BLaER1 (cell line): ENCODE measurements around the gene CARD6.
"Not testable (repeated sequence)": the region's sequence is repeated elsewhere in the genome, so short reads cannot be mapped to it uniquely, and the experiment has no call there.

Source experiments
- H3K27ac ChIP-seq: shearing (Covaris generic); formaldehyde crosslinking; 2 replicates; pipeline ENCODE4 v1.8.1; 2022
- H3K27me3 ChIP-seq: shearing (Covaris generic); formaldehyde crosslinking; 2 replicates; pipeline ENCODE4 v1.8.1; 2022
- H3K36me3 ChIP-seq: shearing (Covaris generic); formaldehyde crosslinking; 2 replicates; pipeline ENCODE4 v1.8.1; 2022
- H3K4me1 ChIP-seq: shearing (Covaris generic); formaldehyde crosslinking; 2 replicates; pipeline ENCODE4 v1.8.1; 2022
- H3K4me2 ChIP-seq: shearing (Covaris generic); formaldehyde crosslinking; 2 replicates; pipeline ENCODE4 v1.8.1; 2022
- H3K4me3 ChIP-seq: shearing (Covaris generic); formaldehyde crosslinking; 2 replicates; pipeline ENCODE4 v1.8.1; 2022
- H3K9ac ChIP-seq: shearing (Covaris generic); formaldehyde crosslinking; 2 replicates; pipeline ENCODE4 v1.8.1; 2022
- H3K9me3 ChIP-seq: shearing (Covaris generic); formaldehyde crosslinking; 2 replicates; pipeline ENCODE4 v1.8.1; 2022
- H4K20me1 ChIP-seq: shearing (Covaris generic); formaldehyde crosslinking; 2 replicates; pipeline ENCODE4 v1.8.1; 2022
- Cebpa-rat ChIP-seq: shearing (Covaris generic); IDR thresholded peaks from 2 replicates; pipeline ENCODE4 v1.8.1; 2022

CARD6 gene

DNA sequence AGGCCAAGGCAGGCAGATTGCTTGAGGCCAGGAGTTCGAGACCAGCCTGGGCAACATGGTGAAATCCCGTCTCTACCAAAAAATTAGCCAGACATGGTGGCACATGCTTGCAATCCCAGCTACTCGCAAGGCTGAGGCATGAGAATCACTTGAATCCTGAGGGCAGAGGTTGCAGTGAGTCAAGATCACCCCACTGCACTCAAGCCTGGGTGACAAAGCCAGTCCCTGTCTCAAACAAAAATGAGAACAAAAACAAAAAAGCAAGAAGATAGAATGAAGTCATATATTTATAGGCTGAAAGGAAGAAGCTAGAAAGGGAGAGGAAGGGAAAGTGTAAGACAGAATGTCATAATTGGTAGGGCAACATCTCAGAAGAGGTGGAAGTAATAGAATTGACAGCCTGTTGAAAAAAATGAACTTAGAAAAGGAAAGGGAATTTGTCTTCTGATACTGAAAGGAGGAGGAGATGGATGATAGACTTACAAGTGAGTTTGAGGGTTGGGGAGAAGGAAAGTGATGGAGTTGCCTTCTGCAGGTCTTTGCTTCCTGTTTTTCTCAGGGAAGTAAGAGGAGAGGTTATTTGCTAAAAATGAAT, 32.2 kb downstream of the CARD6 start:
- no peaks in the 10 kb centered on the region for H4K20me1 ChIP-seq

DNA sequence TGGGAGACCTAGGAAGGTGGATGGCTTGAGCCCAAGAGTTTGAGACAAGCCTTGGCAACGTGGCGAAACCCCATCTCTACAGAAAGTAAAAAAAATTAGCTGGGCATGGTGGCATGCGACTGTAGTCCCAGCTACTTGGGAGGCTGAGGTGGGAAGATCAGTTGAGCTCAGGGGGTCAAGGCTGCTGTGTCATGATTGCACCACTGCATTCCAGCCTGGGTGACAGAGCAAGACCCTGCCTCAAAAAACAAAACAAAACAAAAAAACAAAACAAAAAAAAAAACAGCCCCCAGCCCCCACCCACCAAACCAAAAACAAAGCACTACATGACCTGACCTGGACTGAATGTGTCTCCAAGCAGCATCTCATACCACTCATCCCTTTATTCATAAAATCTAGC, 34.8 kb downstream of the CARD6 start:
- Histone ChIP-seq H3K36me3 (no peaks in the 10 kb centered on the region), H3K4me2 (no peak overlapping the region), H3K9ac (no peak overlapping the region), H3K9me3 (peaks cover 5% of the 10 kb centered on the region; the same call in 1 of the 2 replicates), H4K20me1 (no peaks in the 10 kb centered on the region), H3K27me3 (no peaks in the 10 kb centered on the region), H3K4me1 (no peaks in the 10 kb centered on the region), H3K4me3 (no peak overlapping the region), H3K27ac (no peak overlapping the region)
- TF ChIP-seq Cebpa-rat: no peak

More for the DNA sequence above, 32.2 kb downstream of the CARD6 start:
- Histone ChIP-seq H3K27me3 (no peaks in the 10 kb centered on the region), H3K4me2 (no peak overlapping the region), H3K27ac (no peak overlapping the region), H3K9ac (no peak overlapping the region), H3K4me1 (no peaks in the 10 kb centered on the region), H3K4me3 (no peak overlapping the region), H3K36me3 (no peaks in the 10 kb centered on the region), H3K9me3 (peaks cover 5% of the 10 kb centered on the region; the same call in 1 of the 2 replicates)
- TF ChIP-seq Cebpa-rat: no peak

DNA sequence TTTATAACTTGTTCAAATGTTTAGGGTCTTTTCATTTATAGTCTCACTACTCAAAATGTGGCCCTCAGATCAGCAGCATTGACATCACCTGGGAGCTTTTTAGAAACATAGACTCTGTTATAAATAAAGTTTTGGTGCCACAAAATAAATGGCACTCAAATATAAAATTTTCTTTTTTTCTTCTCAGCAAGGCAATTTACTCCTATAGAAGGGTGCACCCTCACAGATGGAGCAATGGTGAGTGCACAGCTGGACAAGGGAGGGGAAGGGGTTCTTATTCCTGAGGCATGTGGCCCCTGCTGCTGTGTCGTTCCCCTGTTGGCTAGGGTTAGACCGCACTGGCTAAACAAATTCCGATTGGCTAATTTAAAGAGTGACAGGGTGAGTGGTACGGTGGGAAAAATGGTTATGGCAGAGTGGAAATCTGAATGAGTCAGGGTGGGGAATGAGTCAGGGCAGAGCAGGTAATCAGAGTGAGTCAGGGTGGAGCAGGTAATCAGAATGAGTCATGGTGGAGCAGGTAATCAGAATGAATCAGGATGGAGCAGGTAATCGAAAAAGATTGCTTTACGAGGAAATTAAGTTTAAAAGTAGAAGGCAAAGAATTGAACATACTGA, 36.3 kb downstream of the CARD6 start:
- H3K4me3 ChIP-seq: no peak overlapping the region
- H3K4me1 ChIP-seq: no peaks in the 10 kb centered on the region
- no peaks in the 10 kb centered on the region for H3K36me3 ChIP-seq
- no peak overlapping the region for H3K27ac ChIP-seq
- no peak overlapping the region for H3K9ac ChIP-seq
- no peak overlapping the region for H3K4me2 ChIP-seq
- peaks cover 16% of the 10 kb centered on the region for H3K9me3 ChIP-seq
- TF ChIP-seq Cebpa-rat: no peak
- H3K27me3 ChIP-seq: no peaks in the 10 kb centered on the region
- H4K20me1 ChIP-seq: no peaks in the 10 kb centered on the region

DNA sequence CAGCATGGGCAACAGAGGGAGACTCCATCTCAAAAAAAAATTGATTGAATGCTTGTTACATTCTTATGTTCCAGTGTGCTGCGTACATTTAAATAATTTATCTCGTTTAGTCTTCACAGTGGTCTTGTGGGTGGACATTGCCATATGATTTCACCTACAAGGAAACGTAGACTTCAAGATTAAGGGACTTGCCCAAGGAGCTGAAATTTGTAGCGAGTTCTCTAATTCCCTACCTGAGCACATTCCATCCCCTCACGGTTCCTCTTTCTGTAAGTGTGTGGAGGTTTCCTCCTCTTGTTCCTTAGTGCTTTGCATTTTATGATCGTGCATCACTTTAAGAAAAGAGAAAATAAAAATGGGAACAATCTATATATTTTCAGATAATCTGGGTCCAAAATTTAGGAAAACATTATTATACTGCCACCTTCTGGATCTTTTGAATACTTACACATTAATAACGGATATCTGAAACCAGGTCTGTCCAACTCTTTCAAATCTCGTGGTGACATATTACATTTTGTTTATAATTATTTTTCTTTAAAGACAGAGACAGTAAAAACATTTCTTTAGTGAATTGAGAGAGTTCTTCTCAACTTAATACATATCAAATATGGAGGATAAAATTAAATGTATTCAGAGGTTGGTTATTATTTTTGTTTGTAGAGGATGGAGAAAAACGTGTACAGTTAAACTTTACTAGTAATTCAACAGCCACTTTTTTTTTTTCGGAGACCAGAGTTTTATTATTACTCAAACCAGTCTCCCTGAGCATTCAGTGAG, 38.2 kb downstream of the CARD6 start:
- Histone ChIP-seq H3K4me3 (no peak overlapping the region), H3K36me3 (no peaks in the 10 kb centered on the region), H3K9ac (no peak overlapping the region), H4K20me1 (no peaks in the 10 kb centered on the region), H3K27ac (no peak overlapping the region), H3K4me2 (no peak overlapping the region), H3K4me1 (no peaks in the 10 kb centered on the region), H3K27me3 (no peaks in the 10 kb centered on the region), H3K9me3 (peaks cover 22% of the 10 kb centered on the region)
- no peak for TF ChIP-seq Cebpa-rat

GRCh38 chr5:40882291-40882690, 41.1 kb downstream of the CARD6 start:
- no peaks in the 10 kb centered on the region for H3K27me3 ChIP-seq
- no peak for TF ChIP-seq Cebpa-rat

GRCh38 chr5:40883051-40883450, 41.9 kb downstream of the CARD6 start:
- H3K9ac ChIP-seq, H4K20me1 ChIP-seq, H3K27me3 ChIP-seq, H3K4me2 ChIP-seq, H3K27ac ChIP-seq, H3K4me3 ChIP-seq, H3K36me3 ChIP-seq, H3K4me1 ChIP-seq: not testable (repeated sequence)
- H3K9me3 ChIP-seq: peaks cover 16% of the 10 kb centered on the region

More at GRCh38 chr5:40882291-40882690, 41.1 kb downstream of the CARD6 start:
- H4K20me1 ChIP-seq: no peaks in the 10 kb centered on the region
- H3K27ac ChIP-seq: no peak overlapping the region
- no peaks in the 10 kb centered on the region for H3K4me1 ChIP-seq
- H3K4me3 ChIP-seq: no peak overlapping the region
- peaks cover 20% of the 10 kb centered on the region for H3K9me3 ChIP-seq
- H3K9ac ChIP-seq: no peak overlapping the region
- H3K4me2 ChIP-seq: no peak overlapping the region
- H3K36me3 ChIP-seq: no peaks in the 10 kb centered on the region

- H3K27me3 ChIP-seq, H3K36me3 ChIP-seq, H3K9ac ChIP-seq, H3K4me2 ChIP-seq, H3K27ac ChIP-seq, H3K9me3 ChIP-seq, H3K4me3 ChIP-seq, H4K20me1 ChIP-seq, H3K4me1 ChIP-seq: not testable (repeated sequence)
These were observed 54.6 kb downstream of the CARD6 start for GRCh38 chr5:40895440-40896425.

DNA sequence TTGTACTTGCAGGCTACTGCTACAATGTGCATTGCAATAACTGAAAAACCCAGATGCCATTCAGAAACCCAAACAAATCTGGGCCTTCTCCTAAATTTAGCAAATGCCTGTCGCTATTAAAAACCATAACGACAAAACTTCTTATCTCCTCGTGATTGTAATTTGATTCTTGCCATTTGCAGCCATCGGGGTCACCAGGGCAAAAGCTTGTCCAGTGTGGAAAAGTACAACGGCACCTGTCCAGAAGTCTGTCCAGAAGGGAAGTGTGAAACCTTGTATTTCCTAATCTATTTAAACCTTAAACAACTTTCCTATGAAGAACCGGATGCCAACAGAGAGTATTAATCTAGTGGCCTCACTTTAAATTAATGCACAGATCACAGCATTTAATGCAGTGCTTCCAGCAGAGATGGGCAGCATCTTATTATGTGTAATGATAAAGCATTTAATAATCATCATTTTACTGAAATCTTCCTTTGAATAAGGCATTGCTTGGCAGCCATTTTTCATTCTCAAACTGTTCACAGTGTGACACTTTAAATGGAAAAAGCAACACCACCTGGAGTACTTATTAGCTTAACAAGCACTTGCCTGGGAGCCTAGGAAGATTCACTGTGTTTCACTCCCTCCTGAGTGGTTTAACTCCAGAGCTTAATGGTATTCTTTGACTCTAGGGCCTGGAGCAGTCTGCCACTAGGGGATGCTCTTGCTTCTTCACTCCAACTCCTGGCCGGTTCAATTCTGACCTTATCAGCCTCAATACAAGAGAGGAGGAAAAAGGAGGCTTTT, 63.2 kb downstream of the CARD6 start:
- Histone ChIP-seq H3K36me3 (no peaks in the 10 kb centered on the region), H3K4me3 (no peak overlapping the region), H3K4me2 (no peak overlapping the region), H3K27me3 (no peaks in the 10 kb centered on the region), H3K4me1 (no peaks in the 10 kb centered on the region), H3K27ac (no peak overlapping the region), H4K20me1 (no peaks in the 10 kb centered on the region), H3K9me3 (no peaks in the 10 kb centered on the region), H3K9ac (no peak overlapping the region)
- TF ChIP-seq Cebpa-rat: no peak

DNA sequence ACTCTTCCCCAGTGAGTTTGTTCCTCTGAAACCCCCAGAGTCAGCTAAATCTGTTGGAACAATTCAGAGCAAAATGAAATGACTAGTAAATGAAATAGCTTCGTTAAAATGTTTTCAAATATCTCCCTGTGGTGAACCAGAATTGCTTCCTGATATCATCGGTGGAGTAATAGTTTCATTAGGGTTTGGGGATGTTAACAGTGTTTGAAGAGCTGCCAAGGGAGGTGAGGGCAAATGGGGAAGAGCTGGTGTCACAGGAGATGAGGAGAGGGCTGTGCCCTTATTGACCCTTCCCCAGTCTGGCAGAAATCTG, 63.8 kb downstream of the CARD6 start:
- Histone ChIP-seq H4K20me1 (no peaks in the 10 kb centered on the region), H3K36me3 (no peaks in the 10 kb centered on the region), H3K9ac (no peak overlapping the region), H3K27me3 (no peaks in the 10 kb centered on the region), H3K4me1 (no peaks in the 10 kb centered on the region), H3K4me3 (no peak overlapping the region), H3K27ac (no peak overlapping the region), H3K9me3 (no peaks in the 10 kb centered on the region), H3K4me2 (no peak overlapping the region)
- no peak for TF ChIP-seq Cebpa-rat
